Lower lobe of right lung (tissue), 2 donors: ENCODE results near the gene ARNT2. TPM values are rescaled to one million over a fixed set of nuclear protein-coding genes. Genes with fewer than 3 reads are reported as not detected.
A peak's percentile ranks its signal among the peaks of the same experiment; 100 is the strongest.

ENCODE experiments used
- ATAC-seq, 2 donors: fragments of 200-7000 bp; cut with Tn5 transposase; one replicate each; pipeline ENCODE4 v1.9.1; 2020 to 2022; ENCODE audit warnings: mild to moderate bottlenecking in 2 of 2, moderate library complexity in 2 of 2
- DNase-seq: peaks from one replicate; pipeline ENCODE4 v3.0.0-alpha.2; 2020
- H3K27ac ChIP-seq: fragments of 200-600 bp; one replicate; pipeline ENCODE4 v1.8.0; 2022
- H3K27me3 ChIP-seq: fragments of 200-600 bp; one replicate; pipeline ENCODE4 v1.8.0; 2022; ENCODE audit warnings: low read depth
- H3K36me3 ChIP-seq: fragments of 200-600 bp; one replicate; pipeline ENCODE4 v1.8.0; 2022; ENCODE audit warnings: mild to moderate bottlenecking
- H3K4me1 ChIP-seq: fragments of 200-600 bp; one replicate; pipeline ENCODE4 v1.8.0; 2022
- H3K4me3 ChIP-seq: fragments of 200-600 bp; one replicate; pipeline ENCODE4 v1.8.0; 2022; ENCODE audit warnings: mild to moderate bottlenecking
- H3K9me3 ChIP-seq: fragments of 200-600 bp; one replicate; pipeline ENCODE4 v1.8.0; 2022
- intact Hi-C: fragments of 100-400 bp; cut with DNase I; formaldehyde crosslinking; loops from one replicate; pipeline ENCODE4 v1.11.0; 2022
- long read RNA-seq: library from polyadenylated mRNA; unstranded; transcript quantifications from one replicate; pipeline ENCODE4 v2.0.0, GENCODE V29; 2021
- total RNA-seq: library from RNA; stranded (reverse); fragmentation: NEBNext Ultra II Directional; extraction: Animal tissue kit (Norgen Biotek cat#: 25700); gene quantifications from one replicate; pipeline ENCODE4 v1.2.1, GENCODE V29; 2021
- TF ChIP-seq, protein P1 (sequence below): fragments of 200-600 bp; IDR thresholded peaks from one replicate; pipeline ENCODE4 v1.8.0; 2022; ENCODE audit warnings: antibody characterized with exemption, mild to moderate bottlenecking
- donor health status: DM: no; HTN: yes; CAD: no; lungs with severe emphysema.

Gene ARNT2
- total RNA-seq, result 11.4 TPM
- long read RNA-seq, full-length matches to known transcripts, result 1 of 11 reads
- long read RNA-seq, partial matches to known transcripts, result 2 of 11 reads
- long read RNA-seq, other reads (novel, unspliced or antisense), result 8 of 11 reads

DNA sequence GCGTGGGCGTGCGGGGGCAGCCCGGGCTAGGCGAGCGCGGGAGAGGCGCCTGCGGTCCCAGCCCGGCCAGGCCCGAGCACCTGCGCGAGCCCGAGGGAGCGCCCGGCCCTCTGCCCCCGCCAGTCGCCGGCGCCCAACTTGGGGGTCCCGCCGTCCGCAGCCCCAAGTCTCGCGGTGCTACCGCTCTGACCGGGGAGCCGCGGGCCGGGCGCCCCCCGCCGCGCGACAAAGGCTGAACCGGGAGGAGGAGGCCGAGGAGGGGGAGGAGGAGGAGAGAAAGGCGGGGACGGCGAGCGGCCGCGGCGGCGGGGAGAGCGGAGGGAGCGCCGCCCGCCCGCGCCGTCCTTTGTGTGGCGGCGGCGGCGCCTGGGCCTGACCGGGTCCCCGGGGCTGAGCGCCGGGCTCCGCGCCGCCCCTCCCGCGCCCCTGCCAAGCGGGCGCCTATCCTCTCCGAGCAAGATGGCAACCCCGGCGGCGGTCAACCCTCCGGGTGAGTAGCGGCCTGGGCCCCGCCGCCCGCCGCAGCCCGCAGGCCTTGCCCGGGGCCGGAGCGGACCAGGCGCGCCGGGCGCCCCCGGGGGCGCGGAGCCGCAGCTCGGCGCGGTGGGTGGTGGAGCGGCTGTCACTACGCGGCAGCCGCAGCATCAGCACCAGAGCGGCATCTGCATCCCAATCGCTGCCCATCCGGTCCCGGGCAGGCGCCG is at the start of gene ARNT2:
Gene ARNT2, plus strand, starts transcription at position 326 of the 704 bp plus-strand sequence. Its CDS starts 134 bp downstream, at position 460.
- Histone ChIP-seq H3K27ac (peak within 1 kb of the TSS; percentile 41), H3K4me3 (peak within 1 kb of the TSS; percentile 53), H3K4me1 (peaks cover 4% of the 10 kb centered on the region), H3K27me3 (peaks cover 14% of the 10 kb centered on the region), H3K9me3 (no peaks in the 10 kb centered on the region), H3K36me3 (no peaks in the 10 kb centered on the region)
- peak; percentile 49 for DNase-seq
- intact Hi-C loops, result no loop called here
- ATAC-seq, result peak; percentile 74 to 81
- TF ChIP-seq, protein P1, sequence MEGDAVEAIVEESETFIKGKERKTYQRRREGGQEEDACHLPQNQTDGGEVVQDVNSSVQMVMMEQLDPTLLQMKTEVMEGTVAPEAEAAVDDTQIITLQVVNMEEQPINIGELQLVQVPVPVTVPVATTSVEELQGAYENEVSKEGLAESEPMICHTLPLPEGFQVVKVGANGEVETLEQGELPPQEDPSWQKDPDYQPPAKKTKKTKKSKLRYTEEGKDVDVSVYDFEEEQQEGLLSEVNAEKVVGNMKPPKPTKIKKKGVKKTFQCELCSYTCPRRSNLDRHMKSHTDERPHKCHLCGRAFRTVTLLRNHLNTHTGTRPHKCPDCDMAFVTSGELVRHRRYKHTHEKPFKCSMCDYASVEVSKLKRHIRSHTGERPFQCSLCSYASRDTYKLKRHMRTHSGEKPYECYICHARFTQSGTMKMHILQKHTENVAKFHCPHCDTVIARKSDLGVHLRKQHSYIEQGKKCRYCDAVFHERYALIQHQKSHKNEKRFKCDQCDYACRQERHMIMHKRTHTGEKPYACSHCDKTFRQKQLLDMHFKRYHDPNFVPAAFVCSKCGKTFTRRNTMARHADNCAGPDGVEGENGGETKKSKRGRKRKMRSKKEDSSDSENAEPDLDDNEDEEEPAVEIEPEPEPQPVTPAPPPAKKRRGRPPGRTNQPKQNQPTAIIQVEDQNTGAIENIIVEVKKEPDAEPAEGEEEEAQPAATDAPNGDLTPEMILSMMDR, result no peak

DNA sequence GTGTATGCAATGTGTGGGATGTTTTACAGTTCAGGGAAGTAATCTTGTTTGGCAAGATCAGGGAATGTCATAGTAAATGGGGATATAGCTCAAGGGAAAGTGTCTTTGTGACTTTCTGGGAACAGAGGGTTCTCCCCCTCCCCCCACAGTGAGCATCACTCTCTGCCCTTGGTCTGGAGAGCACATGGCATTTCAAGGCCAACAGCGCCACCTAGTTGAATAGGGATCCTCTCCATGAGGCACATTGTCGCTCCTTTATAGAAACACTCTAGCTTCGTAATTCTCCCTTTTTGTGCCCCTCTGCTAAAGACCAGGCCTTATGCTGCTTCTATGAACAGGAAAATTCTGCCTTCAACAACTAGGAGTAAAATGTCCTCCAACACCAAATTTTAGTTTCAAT is 37.1 kb upstream of the ARNT2 start:
- no peaks in the 10 kb centered on the region for H3K4me1 ChIP-seq
- H3K27ac ChIP-seq, result no peak overlapping the region
- ATAC-seq (no peak), DNase-seq (no peak)
- H3K27me3 ChIP-seq, result no peaks in the 10 kb centered on the region
- peaks cover 41% of the 10 kb centered on the region for H3K9me3 ChIP-seq
- no peak overlapping the region for H3K4me3 ChIP-seq
- intact Hi-C loops, result no loop called here
- no peaks in the 10 kb centered on the region for H3K36me3 ChIP-seq
- TF ChIP-seq, protein P1, result no peak

DNA sequence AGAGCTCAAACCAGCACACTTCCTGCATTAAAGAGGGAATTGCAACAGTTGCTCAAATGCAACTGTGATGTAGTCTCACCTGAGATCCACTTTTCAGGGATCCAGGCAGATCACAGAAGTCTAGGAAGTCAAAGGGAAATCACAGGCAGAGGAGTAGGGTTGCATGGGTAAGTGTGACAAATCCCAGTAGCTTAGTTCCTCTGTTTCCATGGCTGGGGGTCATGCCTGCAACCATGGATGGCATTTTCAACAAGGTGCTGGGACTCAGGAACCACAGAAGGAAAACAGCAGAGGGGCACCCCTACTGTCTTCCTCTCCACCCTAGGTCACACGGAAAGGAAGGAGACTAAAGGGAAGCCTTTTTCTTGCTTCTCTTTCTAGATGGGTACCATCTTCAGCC is 36.5 kb upstream of the ARNT2 start:
- TF ChIP-seq, protein P1, result no peak
- Histone ChIP-seq H3K27ac (no peak overlapping the region), H3K36me3 (no peaks in the 10 kb centered on the region), H3K4me3 (no peak overlapping the region), H3K4me1 (no peaks in the 10 kb centered on the region), H3K27me3 (no peaks in the 10 kb centered on the region), H3K9me3 (peaks cover 41% of the 10 kb centered on the region)
- ATAC-seq (no peak), DNase-seq (no peak)
- intact Hi-C loops, result no loop called here

DNA sequence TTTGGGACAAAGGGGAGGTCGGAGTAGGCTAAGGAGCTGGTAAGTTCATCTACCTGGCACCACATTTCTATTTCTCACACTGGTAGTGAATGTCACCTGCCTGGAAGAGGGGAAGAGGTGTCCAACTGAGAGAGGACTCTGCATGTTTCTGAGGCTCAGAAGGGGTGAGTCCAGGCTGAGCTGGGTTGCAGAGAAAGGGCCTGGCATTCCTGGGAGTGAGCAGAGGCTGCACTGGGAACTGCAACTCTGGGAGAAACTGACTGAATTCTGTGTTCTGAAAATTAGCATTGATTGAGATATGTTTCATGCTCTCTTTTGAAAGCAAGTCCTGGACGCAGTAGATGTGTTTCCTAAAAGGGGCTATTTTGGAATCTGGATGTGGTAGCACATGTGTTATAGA is 32.3 kb upstream of the ARNT2 start:
- no peaks in the 10 kb centered on the region for H3K36me3 ChIP-seq
- ATAC-seq, result no peak
- peaks cover 30% of the 10 kb centered on the region for H3K9me3 ChIP-seq
- H3K4me3 ChIP-seq, result no peak overlapping the region
- TF ChIP-seq, protein P1, result no peak
- no peaks in the 10 kb centered on the region for H3K27me3 ChIP-seq
- no peak for DNase-seq
- intact Hi-C loops, result no loop called here
- no peak overlapping the region for H3K27ac ChIP-seq
- no peaks in the 10 kb centered on the region for H3K4me1 ChIP-seq

DNA sequence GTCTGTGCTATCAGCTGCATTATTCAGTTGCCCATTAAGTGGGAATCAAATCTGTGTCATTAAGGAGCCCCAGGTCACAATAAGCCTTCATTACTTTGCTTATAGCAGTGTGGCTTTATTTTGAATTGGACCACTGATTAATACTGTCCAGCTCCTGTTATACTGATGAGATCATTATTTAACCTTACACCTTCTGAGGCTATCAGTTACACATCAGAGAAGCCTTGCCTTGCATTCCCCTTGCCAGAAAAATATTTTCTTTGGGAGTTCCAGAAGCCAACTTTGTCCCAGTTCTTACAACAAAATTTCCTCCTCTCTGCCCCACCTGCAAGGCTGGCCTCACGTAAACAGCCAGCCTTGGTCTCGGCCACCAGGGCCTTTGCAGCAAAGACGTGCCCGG is 29.7 kb upstream of the ARNT2 start:
- Histone ChIP-seq H3K36me3 (no peaks in the 10 kb centered on the region), H3K9me3 (peaks cover 7% of the 10 kb centered on the region), H3K4me3 (no peak overlapping the region), H3K4me1 (no peaks in the 10 kb centered on the region), H3K27me3 (no peaks in the 10 kb centered on the region), H3K27ac (no peak overlapping the region)
- no peak for DNase-seq
- intact Hi-C loops, result no loop called here
- TF ChIP-seq, protein P1, result no peak
- ATAC-seq, result no peak
